HG02938 (cell line): ENCODE results near the gene WNT7A.

Experiments used
- ATAC-seq: cut with Tn5 transposase; IDR thresholded peaks from one replicate; pipeline ENCODE4 v1.9.1; 2021; ENCODE audit warnings: mild to moderate bottlenecking, moderate library complexity; ENCODE audit not compliant: unreplicated experiment

Gene WNT7A

GRCh38 chr3:13885704-13886010, 5.8 kb upstream of the WNT7A start:
- ATAC-seq, result no peak

- no peak for ATAC-seq
Measured at GRCh38 chr3:13884851-13885703, 5.2 kb upstream of the WNT7A start.

GRCh38 chr3:13883681-13884080, 3.8 kb upstream of the WNT7A start:
- ATAC-seq, result no peak

- no peak for ATAC-seq
Measured at GRCh38 chr3:13882876-13883275, 3.0 kb upstream of the WNT7A start.

GRCh38 chr3:13881536-13882410, 1.9 kb upstream of the WNT7A start:
- ATAC-seq, result no peak

GRCh38 chr3:13880811-13881156, 913 bp upstream of the WNT7A start:
- ATAC-seq, result no peak

GRCh38 chr3:13879102-13879945, 547 bp downstream of the WNT7A start:
- no peak for ATAC-seq

- no peak for ATAC-seq
Measured at GRCh38 chr3:13878281-13879101, 1.4 kb downstream of the WNT7A start.

- ATAC-seq, result no peak
Measured at GRCh38 chr3:13877911-13878280, 2.0 kb downstream of the WNT7A start.

- ATAC-seq, result no peak
Measured at GRCh38 chr3:13876451-13877100, 3.3 kb downstream of the WNT7A start.

- ATAC-seq, result no peak
Measured at GRCh38 chr3:13874891-13875290, 5.0 kb downstream of the WNT7A start.

GRCh38 chr3:13873818-13874217, 6.1 kb downstream of the WNT7A start:
- no peak for ATAC-seq

- ATAC-seq, result no peak
Measured at GRCh38 chr3:13872451-13872850, 7.4 kb downstream of the WNT7A start.

GRCh38 chr3:13871791-13872190, 8.1 kb downstream of the WNT7A start:
- no peak for ATAC-seq

GRCh38 chr3:13870902-13871301, 9.0 kb downstream of the WNT7A start:
- no peak for ATAC-seq

- no peak for ATAC-seq
Measured at GRCh38 chr3:13869761-13870343, 10.0 kb downstream of the WNT7A start.

- ATAC-seq, result no peak
Measured at GRCh38 chr3:13868844-13869724, 10.8 kb downstream of the WNT7A start.

- no peak for ATAC-seq
Measured at GRCh38 chr3:13867732-13868131, 12.1 kb downstream of the WNT7A start.
